Measurements from ENCODE around the gene SEC16A.

GRCh38 chr9:136416914-136417313 is 65.9 kb downstream of the SEC16A start:
- TF ChIP-seq, protein P1, sequence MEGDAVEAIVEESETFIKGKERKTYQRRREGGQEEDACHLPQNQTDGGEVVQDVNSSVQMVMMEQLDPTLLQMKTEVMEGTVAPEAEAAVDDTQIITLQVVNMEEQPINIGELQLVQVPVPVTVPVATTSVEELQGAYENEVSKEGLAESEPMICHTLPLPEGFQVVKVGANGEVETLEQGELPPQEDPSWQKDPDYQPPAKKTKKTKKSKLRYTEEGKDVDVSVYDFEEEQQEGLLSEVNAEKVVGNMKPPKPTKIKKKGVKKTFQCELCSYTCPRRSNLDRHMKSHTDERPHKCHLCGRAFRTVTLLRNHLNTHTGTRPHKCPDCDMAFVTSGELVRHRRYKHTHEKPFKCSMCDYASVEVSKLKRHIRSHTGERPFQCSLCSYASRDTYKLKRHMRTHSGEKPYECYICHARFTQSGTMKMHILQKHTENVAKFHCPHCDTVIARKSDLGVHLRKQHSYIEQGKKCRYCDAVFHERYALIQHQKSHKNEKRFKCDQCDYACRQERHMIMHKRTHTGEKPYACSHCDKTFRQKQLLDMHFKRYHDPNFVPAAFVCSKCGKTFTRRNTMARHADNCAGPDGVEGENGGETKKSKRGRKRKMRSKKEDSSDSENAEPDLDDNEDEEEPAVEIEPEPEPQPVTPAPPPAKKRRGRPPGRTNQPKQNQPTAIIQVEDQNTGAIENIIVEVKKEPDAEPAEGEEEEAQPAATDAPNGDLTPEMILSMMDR (IDR thresholded peaks at IDR 0.05; ENCODE audit: insufficient read depth, low read depth, low read length): no peak
- TF ChIP-seq EZH2 (IDR thresholded peaks at IDR 0.05; ENCODE audit: insufficient read depth, low read length): no peak
